EL (cell line): ENCODE data around the gene SLC35F1.

ENCODE experiments used
- DNase-seq: peaks from one replicate; pipeline ENCODE4 v3.0.0-alpha.2; 2016

The SLC35F1 gene

DNA sequence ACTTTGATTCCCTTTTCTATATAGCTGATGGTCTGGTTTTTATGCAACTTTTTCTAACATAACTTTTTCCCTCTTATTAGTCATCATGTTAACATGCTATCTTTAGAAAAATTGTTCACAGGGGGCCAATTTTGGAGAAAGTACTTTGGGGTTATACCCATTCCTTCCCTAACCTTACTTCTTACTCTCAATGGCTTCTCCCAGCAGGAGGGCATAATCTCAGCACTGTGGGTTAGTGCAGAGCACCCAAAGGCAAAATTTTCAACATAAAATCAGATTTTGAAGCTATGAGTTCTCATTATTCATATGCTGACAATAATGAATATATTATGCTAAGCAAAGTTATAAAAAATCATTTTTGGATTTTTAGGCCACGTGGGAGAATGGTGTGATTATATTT, 299.2 kb downstream of the SLC35F1 start:
- no peak for DNase-seq

DNA sequence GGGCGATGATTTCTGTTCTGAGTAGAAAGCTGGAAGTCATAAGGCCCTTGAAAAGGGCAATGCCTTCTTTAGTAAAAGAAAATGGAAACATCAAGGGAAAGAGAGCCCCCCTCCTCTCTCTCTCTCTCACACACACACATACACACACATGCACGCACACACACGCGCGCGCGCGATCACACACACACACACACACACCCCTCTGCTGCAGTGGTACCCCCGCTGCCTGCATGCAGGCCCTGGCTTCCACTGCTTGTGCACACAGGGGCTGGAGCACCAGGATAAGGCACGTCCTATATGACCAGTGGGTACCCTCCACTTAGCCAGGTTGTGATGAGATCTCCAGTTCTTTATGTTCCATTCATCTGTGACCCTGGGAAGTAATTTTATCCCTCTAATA, 300.9 kb downstream of the SLC35F1 start:
- no peak for DNase-seq

DNA sequence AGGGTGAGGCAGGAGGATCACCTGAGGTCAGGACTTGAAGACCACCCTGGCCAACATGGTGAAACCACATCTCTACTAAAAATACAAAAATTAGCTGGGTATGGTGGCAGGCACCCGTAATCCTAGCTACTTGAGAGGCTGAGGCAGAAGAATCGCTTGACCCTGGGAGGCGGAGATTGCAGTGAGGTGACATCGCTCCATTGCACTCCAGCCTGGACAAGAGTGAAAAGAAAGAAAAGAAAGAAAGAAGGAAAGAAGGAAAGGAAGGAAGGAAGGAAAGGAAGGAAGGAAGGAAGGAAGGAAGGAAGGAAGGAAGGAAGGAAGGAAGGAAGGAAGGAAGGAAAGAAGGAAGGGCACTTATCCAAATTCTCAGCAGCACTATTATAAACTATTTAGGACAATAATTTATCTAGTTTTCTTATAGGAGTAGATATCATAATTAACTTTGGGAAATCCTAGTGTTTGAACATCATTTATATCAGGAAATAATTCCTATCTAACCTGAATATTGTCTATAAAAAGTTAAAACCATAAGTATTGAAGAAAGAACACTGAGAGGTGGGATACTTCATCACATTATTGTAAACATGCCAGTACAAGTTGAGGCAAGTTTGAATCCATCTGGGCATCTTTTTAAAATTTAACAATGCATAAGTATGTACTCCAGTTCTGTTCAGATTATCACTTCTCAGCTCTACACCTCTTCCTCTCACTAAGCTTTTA, 305.5 kb downstream of the SLC35F1 start:
- no peak for DNase-seq

DNA sequence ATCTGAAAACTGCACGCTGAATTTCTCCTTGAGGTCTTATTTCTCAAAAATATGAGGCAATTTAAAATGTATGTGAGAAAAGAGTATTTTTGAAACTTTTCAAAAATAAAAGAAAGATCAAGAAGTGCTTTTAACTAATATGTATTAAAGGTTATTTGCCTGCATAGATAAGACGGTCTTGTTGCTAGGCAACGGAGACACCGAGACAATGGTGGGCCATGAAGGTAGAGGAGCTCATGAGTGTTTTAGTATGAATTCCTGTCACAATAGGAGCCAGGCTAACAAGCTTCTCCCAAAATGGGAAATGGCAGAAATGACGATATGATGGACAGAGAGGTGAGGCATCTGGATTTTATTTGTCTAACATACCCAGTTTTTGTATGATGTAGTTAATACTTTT, 308.2 kb downstream of the SLC35F1 start:
- no peak for DNase-seq

GRCh38 chr6:118216751-118217150, 309.7 kb downstream of the SLC35F1 start:
- peak; percentile 53 for DNase-seq

DNA sequence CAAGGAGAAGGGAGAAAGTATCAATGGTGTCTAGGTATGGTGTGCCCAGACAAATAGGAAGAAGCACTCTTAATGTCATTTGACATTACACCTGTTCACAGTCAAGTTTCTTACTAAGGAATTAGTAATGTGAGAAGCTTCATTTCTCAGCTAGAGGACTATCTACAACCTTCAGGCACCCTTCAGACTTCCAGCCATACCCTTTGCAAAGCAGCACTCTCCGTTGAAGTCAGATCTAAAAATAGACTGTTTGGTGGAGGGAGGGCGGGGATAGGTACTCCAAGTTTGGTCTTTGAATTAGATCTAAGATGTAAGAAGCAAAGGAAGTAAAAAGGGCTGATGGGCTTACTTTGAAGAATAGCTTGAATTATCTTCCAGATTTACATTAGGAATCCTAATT, 311.1 kb downstream of the SLC35F1 start:
- DNase-seq: no peak

DNA sequence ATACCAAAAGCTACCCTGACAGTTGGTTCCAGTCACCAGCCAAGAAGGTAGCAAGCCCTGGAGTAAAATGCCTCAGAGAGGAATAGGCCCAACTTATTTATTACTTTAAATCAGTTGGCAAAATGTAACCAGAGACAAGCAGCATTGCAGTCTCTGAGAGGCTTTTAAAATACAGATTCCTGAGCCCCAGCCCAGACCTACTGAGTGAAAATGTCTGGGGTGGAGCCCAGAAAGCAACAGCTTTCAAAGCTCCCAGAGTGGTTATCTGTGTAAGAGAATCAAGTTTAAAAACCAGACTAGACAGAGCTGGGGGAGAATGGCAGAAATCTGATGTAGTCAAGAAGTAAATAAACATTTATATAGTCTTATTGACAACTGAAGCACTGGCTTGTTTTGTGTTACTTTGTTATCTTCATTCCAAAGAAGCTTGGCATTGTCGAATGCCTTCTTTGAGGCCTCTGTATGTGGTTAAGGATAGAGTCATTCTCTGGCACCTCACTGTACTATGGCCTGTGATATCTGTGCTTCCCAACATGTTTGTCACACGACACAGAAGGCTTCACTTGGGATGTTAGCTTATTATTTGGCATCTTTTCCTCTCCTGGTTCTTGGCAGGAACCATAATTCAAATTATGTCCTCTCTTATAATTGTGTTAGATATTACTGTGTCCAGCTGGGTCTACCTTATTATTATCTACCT, 313.5 kb downstream of the SLC35F1 start:
- DNase-seq: no peak

GRCh38 chr6:118223316-118223715, 316.3 kb downstream of the SLC35F1 start:
- no peak for DNase-seq

DNA sequence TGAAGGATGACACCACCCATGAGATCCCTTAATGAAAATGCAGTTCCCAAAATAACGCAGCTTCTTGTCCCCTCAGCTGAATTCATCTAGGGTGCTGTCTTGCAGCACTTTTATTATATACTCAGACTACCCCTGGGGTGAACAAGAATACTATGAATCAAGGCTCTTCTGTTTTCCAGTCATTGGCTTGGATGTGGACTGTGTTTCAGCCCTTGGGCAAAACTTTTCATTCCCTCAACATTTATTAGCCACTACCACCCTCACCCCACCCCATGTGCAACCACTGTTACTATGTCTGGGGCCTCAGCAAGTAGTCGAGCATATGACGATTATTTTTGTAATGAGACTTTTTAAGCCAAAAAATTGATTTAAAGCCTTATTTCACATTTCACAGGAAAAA, 321.8 kb downstream of the SLC35F1 start:
- no peak for DNase-seq

DNA sequence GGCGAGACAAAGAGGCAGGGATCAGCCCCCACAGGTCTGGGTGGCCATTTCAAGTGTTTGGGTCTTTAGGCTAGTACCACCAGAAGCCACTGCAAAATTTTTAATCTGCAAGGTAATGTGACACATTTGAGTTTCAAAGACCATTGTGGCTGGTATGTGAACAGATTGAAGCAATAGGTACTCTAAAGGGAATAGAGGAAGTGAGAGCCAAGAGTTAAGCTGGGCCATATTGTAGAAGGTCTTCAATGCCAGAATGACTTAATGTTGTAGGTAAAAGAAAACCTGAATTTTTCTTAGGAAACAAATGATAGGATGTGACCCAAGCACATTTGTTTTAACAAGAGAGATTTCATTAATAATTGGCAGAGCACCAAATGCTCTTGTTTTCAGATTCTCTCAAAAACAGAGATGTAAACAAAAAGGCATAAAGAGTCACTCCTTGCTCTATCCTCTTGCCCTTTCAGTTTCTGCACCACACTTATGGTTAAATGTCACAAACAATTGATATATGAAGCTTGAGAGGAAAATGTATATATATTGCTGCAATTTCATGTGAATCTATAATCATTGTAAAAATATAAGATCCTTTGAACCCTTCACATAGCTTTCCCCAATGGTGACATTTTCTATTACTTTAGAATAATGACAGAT, 333.9 kb downstream of the SLC35F1 start:
- no peak for DNase-seq

GRCh38 chr6:118246406-118246805, 339.3 kb downstream of the SLC35F1 start:
- no peak for DNase-seq

GRCh38 chr6:118248171-118248570, 341.1 kb downstream of the SLC35F1 start:
- DNase-seq: no peak

- DNase-seq: peak; percentile 2
These were observed 342.6 kb downstream of the SLC35F1 start for GRCh38 chr6:118249680-118250079.

- DNase-seq: no peak
These were observed 345.4 kb downstream of the SLC35F1 start for GRCh38 chr6:118252474-118252873.

GRCh38 chr6:118253741-118254140, 346.7 kb downstream of the SLC35F1 start:
- DNase-seq: no peak

- no peak for DNase-seq
These were observed 353.8 kb downstream of the SLC35F1 start for GRCh38 chr6:118260833-118261232.

GRCh38 chr6:118263921-118264486, 356.9 kb downstream of the SLC35F1 start:
- peak; percentile 18 for DNase-seq

DNA sequence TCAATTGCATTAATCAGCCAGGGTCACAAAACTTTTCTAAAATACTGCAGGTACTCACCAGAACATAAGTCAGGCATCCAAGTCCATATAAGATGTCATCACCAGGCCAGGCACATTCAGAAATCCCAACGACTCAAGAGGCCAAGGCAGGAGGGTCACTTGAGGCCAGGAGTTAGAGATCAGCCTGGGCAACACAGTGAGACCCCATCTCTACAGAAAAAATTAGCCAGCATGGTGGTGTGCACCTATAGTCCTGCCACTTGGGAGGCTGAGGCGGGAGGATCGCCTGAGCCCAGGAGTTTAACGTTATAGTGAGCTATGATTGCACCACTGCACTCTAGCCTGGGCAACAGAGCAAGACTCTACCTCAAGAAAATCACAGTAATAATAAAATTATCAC, 362.6 kb downstream of the SLC35F1 start:
- DNase-seq: no peak

DNA sequence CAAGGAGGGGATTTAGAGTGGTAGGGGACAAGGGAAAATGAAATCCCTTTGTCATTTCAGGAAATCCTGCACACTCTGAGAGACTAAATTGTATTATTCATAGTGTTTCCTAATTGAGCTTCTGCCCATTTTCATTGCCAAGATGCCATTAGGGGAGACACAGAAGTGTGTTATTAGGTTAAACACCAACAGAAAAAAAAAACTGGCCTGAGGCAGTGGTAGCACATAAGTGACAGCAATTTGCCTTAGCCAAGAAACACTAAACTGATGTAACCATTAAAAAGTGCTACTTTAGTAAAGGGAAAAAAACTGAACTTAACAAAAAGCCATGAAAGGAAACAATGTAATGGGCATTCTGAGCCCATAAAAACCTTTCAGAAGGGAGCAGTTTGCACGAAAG, 370.6 kb downstream of the SLC35F1 start:
- DNase-seq: no peak

DNA sequence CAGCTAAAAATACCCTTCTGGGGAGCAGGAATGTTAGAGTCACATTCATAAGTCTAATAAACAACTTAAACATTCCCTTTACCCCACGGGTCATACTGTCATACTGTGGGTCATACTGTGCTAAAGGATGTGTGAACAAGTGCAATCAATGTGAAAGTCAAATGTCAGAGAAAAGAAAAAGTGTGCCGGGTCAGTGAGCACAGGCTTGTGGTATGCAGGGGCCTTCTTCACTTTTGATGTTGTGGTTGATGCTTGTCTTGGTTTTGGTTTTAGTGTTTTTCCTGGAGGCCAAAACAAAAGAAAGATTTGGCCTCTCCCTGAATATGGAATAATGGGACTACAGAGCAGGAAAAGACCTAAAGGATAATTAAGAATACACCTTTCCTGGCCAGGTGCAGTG, 373.1 kb downstream of the SLC35F1 start:
- peak; percentile 28 for DNase-seq

DNA sequence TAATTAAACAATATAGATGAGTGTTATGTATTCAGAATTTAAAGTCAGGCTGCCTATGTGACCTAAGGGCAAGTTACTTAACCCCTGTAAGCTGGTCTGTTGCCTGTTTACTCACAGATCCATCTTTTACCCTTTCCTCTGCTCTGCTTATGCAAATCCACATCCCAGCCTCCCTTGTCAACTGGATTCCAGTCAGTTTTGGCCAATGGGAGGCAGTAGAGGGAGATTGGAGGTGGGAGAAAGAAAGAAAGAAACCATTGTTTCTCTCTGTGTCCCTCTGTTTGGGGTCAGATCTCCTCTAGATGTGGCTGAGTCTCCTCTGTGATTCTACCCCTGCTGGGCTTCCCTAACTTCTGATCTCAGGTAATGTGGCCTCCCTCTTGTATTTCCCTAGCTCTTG, 374.2 kb downstream of the SLC35F1 start:
- no peak for DNase-seq

DNA sequence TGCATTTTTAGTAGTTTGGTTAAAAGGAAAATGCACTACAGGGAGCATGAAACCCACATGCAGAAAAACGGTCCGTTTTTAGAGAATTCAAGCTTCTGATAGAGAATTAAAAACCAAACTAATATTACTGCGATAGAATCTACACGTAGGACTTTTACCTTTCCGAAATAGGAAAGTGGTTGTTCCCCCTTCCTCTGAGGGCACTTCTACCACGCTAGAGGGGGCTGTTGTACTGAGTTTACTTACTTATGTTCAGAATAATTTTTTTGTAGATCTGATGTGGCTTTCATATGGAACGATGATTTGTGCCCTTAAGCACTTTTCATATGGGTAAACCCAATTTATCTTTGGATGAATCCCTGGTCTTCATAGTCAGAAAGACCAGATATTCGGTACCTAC, 376.7 kb downstream of the SLC35F1 start:
- DNase-seq: peak; percentile 69

GRCh38 chr6:118284736-118285360, 377.8 kb downstream of the SLC35F1 start:
- peak; percentile 6 for DNase-seq
